MCF 10A (cell line): Measurements from ENCODE around the gene NFATC4. TPM values are rescaled to one million over a fixed set of nuclear protein-coding genes. Genes with fewer than 3 reads are reported as not detected.

Experiments
- BruUV-seq: library from RNA; stranded (reverse); fragments of 400-500 nt; replicated peaks from 2 replicates; lab custom pipeline; 2021; lab: Mats Ljungman, UMichigan
- CTCF ChIA-PET: fragments of 300-600 bp; sonication (Branson Sonifier 250); formaldehyde crosslinking; extraction: SDS; loops from one replicate; lab custom pipeline; 2021; ENCODE audit warnings: antibody characterized with exemption, inconsistent platforms; lab: Yijun Ruan, JAX
- POLR2A ChIA-PET: fragments of 300-600, 350-650 bp; sonication (Branson Sonifier 250); formaldehyde crosslinking; extraction: SDS; loops from one replicate; lab custom pipeline; 2020; ENCODE audit warnings: antibody characterized with exemption, inconsistent platforms; lab: Yijun Ruan, JAX
- DNase-seq: peaks from one replicate; pipeline ENCODE4 v3.0.0-alpha.2; 2018; ENCODE audit not compliant: unreplicated experiment
- H3K27ac Mint-ChIP-seq: one replicate; pipeline ENCODE4 v1.8.0; 2022; ENCODE audit warnings: mild to moderate bottlenecking, low read depth, mixed read lengths; ENCODE audit not compliant: unreplicated experiment
- H3K27me3 Mint-ChIP-seq: one replicate; pipeline ENCODE4 v1.8.0; 2022; ENCODE audit warnings: mixed read lengths; ENCODE audit not compliant: insufficient read depth, unreplicated experiment
- H3K36me3 Mint-ChIP-seq: one replicate; pipeline ENCODE4 v1.8.0; 2022; ENCODE audit warnings: mild to moderate bottlenecking, moderate library complexity, mixed read lengths; ENCODE audit not compliant: insufficient read depth, unreplicated experiment
- H3K4me1 Mint-ChIP-seq: one replicate; pipeline ENCODE4 v1.8.0; 2022; ENCODE audit warnings: mixed read lengths; ENCODE audit not compliant: insufficient read depth, unreplicated experiment
- H3K4me3 Mint-ChIP-seq: one replicate; pipeline ENCODE4 v1.8.0; 2022; ENCODE audit warnings: mild to moderate bottlenecking, moderate library complexity, mixed read lengths; ENCODE audit not compliant: unreplicated experiment
- H3K9me3 Mint-ChIP-seq: one replicate; pipeline ENCODE4 v1.8.0; 2022; ENCODE audit warnings: mixed read lengths; ENCODE audit not compliant: unreplicated experiment
- CTCF ChIP-seq: fragments of 200-600 bp; IDR thresholded peaks from one replicate; pipeline ENCODE4 v1.8.0; 2022; ENCODE audit warnings: antibody characterized with exemption, mild to moderate bottlenecking; ENCODE audit not compliant: unreplicated experiment
- intact Hi-C: fragments of 100-400 bp; cut with micrococcal nuclease; formaldehyde crosslinking; loops from 2 replicates; pipeline ENCODE4 v1.14.1; 2022
- total RNA-seq: library from RNA; stranded (reverse); gene quantifications from 2 replicates; pipeline ENCODE4 v1.2.3, GENCODE V29; 2022

The NFATC4 gene
- total RNA-seq, 1 experiment from 2014 or later: 0.23 TPM

- peak overlapping the region; percentile 96 for H3K27ac Mint-ChIP-seq
- ChIA-PET POLR2A (interaction anchor here (0.7 to 2.0 kb wide), 12 partner anchors 8 to 76 kb away, joined by 3 to 26 read pairs (median 5); partner anchors contain the start of genes CBLN3, DHRS1, KHNYN and NOP9), CTCF (interaction anchor here (0.6 to 2.3 kb wide), 31 partner anchors 9 to 734 kb away, joined by 3 to 42 read pairs (median 4); partner anchors contain the start of genes CBLN3 and KHNYN)
- peak; percentile 73 for TF ChIP-seq CTCF
- peaks cover 24% of the 10 kb centered on the region for H3K4me1 Mint-ChIP-seq
- peak; percentile 82 for DNase-seq
- no peaks in the 10 kb centered on the region for H3K27me3 Mint-ChIP-seq
- intact Hi-C loops: loop anchor here (1.0 kb wide), 3 partner anchors 46 to 70 kb away; no protein-coding TSS in a partner anchor
- no peaks in the 10 kb centered on the region for H3K9me3 Mint-ChIP-seq
- peak overlapping the region; percentile 75 for H3K4me3 Mint-ChIP-seq
- BruUV-seq: no TSS peak
- peaks cover 7% of the 10 kb centered on the region for H3K36me3 Mint-ChIP-seq
Observed at GRCh38 chr14:24365600-24366412, 2.2 kb upstream of the NFATC4 start.

GRCh38 chr14:24366413-24366720, 1.6 kb upstream of the NFATC4 start:
- H3K27ac Mint-ChIP-seq: peak overlapping the region; percentile 96
- TSS peak; percentile 66 for BruUV-seq
- intact Hi-C loops: no loop called here
- ChIA-PET POLR2A (interaction anchor here (0.7 to 2.0 kb wide), 9 partner anchors 9 to 70 kb away, joined by 3 to 26 read pairs (median 5); partner anchors contain the start of genes CBLN3, DHRS1, KHNYN and NOP9), CTCF (interaction anchor here (0.6 to 2.3 kb wide), 20 partner anchors 8 to 735 kb away, joined by 3 to 42 read pairs (median 4); partner anchors contain the start of genes CBLN3 and KHNYN)
- no peaks in the 10 kb centered on the region for H3K9me3 Mint-ChIP-seq
- H3K4me1 Mint-ChIP-seq: peaks cover 24% of the 10 kb centered on the region
- H3K4me3 Mint-ChIP-seq: peak overlapping the region; percentile 75
- no peak for TF ChIP-seq CTCF
- H3K36me3 Mint-ChIP-seq: peaks cover 7% of the 10 kb centered on the region
- no peaks in the 10 kb centered on the region for H3K27me3 Mint-ChIP-seq
- no peak for DNase-seq

GRCh38 chr14:24366721-24367513, 1.1 kb upstream of the NFATC4 start:
- Mint-ChIP-seq H3K4me1 (peaks cover 24% of the 10 kb centered on the region), H3K27me3 (no peaks in the 10 kb centered on the region), H3K27ac (peak overlapping the region; percentile 96), H3K36me3 (peaks cover 7% of the 10 kb centered on the region), H3K9me3 (no peaks in the 10 kb centered on the region), H3K4me3 (peak overlapping the region; percentile 75)
- no peak for TF ChIP-seq CTCF
- ChIA-PET POLR2A (interaction anchor here (0.8 to 2.0 kb wide), 6 partner anchors 9 to 69 kb away, joined by 4 to 26 read pairs (median 6); partner anchors contain the start of genes CBLN3 and KHNYN), CTCF (interaction anchor here (0.6 to 2.3 kb wide), 16 partner anchors 11 to 735 kb away, joined by 3 to 42 read pairs (median 4); partner anchors contain the start of genes CBLN3 and KHNYN)
- DNase-seq: peak; percentile 97
- BruUV-seq: no TSS peak
- intact Hi-C loops: no loop called here
